Measurements from ENCODE around the gene ATP1A2.

ATP1A2 gene

GRCh38 chr1:160085686-160086455, 29.7 kb upstream of the ATP1A2 start:
- DNase-seq (ENCODE audit: low read depth) = no peak

GRCh38 chr1:160086456-160086892, 29.1 kb upstream of the ATP1A2 start:
- no peak for DNase-seq (ENCODE audit: low read depth)

GRCh38 chr1:160087118-160087662, 28.4 kb upstream of the ATP1A2 start:
- no peak for DNase-seq (ENCODE audit: low read depth)

GRCh38 chr1:160089883-160090282, 25.7 kb upstream of the ATP1A2 start:
- no peak for DNase-seq (ENCODE audit: low read depth)

GRCh38 chr1:160090760-160091159, 24.8 kb upstream of the ATP1A2 start:
- DNase-seq (ENCODE audit: low read depth) = no peak

- no peak for DNase-seq (ENCODE audit: low read depth)
These were observed 23.8 kb upstream of the ATP1A2 start for GRCh38 chr1:160091666-160092223.

GRCh38 chr1:160092366-160093068, 23.0 kb upstream of the ATP1A2 start:
- DNase-seq (ENCODE audit: low read depth) = no peak

- DNase-seq (ENCODE audit: low read depth) = no peak
These were observed 22.5 kb upstream of the ATP1A2 start for GRCh38 chr1:160093069-160093395.

- no peak for DNase-seq (ENCODE audit: low read depth)
These were observed 21.8 kb upstream of the ATP1A2 start for GRCh38 chr1:160093624-160094290.

GRCh38 chr1:160094291-160094625, 21.3 kb upstream of the ATP1A2 start:
- DNase-seq (ENCODE audit: low read depth) = no peak

- DNase-seq (ENCODE audit: low read depth) = no peak
These were observed 20.8 kb upstream of the ATP1A2 start for GRCh38 chr1:160094806-160095205.

GRCh38 chr1:160095382-160096105, 20.0 kb upstream of the ATP1A2 start:
- no peak for DNase-seq (ENCODE audit: low read depth)

GRCh38 chr1:160096274-160097116, 19.1 kb upstream of the ATP1A2 start:
- DNase-seq (ENCODE audit: low read depth) = no peak

- DNase-seq (ENCODE audit: low read depth) = no peak
These were observed 18.2 kb upstream of the ATP1A2 start for GRCh38 chr1:160097151-160097910.

- no peak for DNase-seq (ENCODE audit: low read depth)
These were observed 17.4 kb upstream of the ATP1A2 start, which contains the start of gene IGSF8 for GRCh38 chr1:160097911-160098851. Gene IGSF8, minus strand, starts transcription at chr1:160098619. Its CDS starts 147 bp downstream, at chr1:160098472.

- DNase-seq (ENCODE audit: low read depth) = peak; percentile 51
These were observed 16.6 kb upstream of the ATP1A2 start for GRCh38 chr1:160098852-160099561.

GRCh38 chr1:160099716-160100375, 15.7 kb upstream of the ATP1A2 start:
- DNase-seq (ENCODE audit: low read depth) = no peak

Data from HS-27A (cell line).